BE2C (cell line): Measurements from ENCODE around the gene CHSY1.

ENCODE experiments used
- DNase-seq: peaks from one replicate; pipeline ENCODE4 v3.0.0-alpha.2; 2020
- H3K27me3 ChIP-seq: fragments of 250-450 bp; sonication (Bioruptor Pico); 2 replicates; pipeline ENCODE4 v1.5.1; 2020; ENCODE audit warnings: mild to moderate bottlenecking
- H3K36me3 ChIP-seq: fragments of 250-450 bp; sonication (Bioruptor Pico); 2 replicates; pipeline ENCODE4 v1.5.1; 2020; ENCODE audit warnings: mild to moderate bottlenecking
- H3K4me1 ChIP-seq: fragments of 250-450 bp; sonication (Bioruptor Pico); 2 replicates; pipeline ENCODE4 v1.5.1; 2020
- H3K4me3 ChIP-seq: 2 replicates; pipeline ENCODE4 v1.5.1; 2011; ENCODE audit warnings: low read depth, low read length
- H3K9me3 ChIP-seq: fragments of 250-450 bp; sonication (Bioruptor Pico); 2 replicates; pipeline ENCODE4 v1.5.1; 2020
- CTCF ChIP-seq: IDR thresholded peaks from 2 replicates; pipeline ENCODE4 v1.5.1; 2012; ENCODE audit warnings: mild to moderate bottlenecking, low read depth, low read length

CHSY1 gene

GRCh38 chr15:101137312-101137940 is 114.4 kb downstream of the CHSY1 start:
- no peak for TF ChIP-seq CTCF
- DNase-seq: no peak
- no peaks in the 10 kb centered on the region for H3K36me3 ChIP-seq
- no peaks in the 10 kb centered on the region for H3K9me3 ChIP-seq
- H3K27me3 ChIP-seq: no peaks in the 10 kb centered on the region
- no peak overlapping the region for H3K4me3 ChIP-seq
- H3K4me1 ChIP-seq: peaks cover 10% of the 10 kb centered on the region

GRCh38 chr15:101136381-101137268 is 115.2 kb downstream of the CHSY1 start:
- DNase-seq: no peak
- H3K36me3 ChIP-seq: no peaks in the 10 kb centered on the region
- no peak overlapping the region for H3K4me3 ChIP-seq
- TF ChIP-seq CTCF: no peak
- no peaks in the 10 kb centered on the region for H3K27me3 ChIP-seq
- peaks cover 10% of the 10 kb centered on the region for H3K4me1 ChIP-seq
- no peaks in the 10 kb centered on the region for H3K9me3 ChIP-seq

DNA sequence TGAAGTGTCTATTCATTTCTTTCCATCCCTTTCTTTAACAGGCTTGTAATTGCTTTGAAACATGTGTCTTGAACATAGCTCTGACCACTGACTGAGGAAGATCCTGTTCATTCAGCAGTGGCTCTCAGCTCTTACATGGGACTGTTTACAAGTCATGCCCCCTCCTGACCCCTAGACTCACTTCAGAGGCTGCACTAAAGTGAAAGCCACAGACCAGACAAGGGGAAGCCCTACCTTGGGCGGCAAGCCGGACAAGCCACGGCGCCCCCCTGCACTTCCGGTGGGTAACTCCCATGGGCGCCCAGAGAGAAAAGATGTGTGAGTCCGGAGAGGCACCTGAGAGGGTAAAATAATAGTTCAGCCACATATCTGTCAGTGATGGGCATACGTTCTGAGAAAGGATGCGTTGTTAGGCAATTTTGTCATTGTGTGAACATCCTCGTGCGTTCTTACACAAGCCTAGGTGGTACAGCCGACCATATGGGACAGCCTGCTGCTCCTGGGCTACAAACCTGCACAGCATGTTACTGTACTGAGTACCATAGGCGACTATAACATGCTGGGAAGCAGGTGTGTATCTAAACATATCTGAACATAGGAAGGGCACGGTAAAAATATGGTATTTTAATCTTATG is 116.2 kb downstream of the CHSY1 start:
- no peak overlapping the region for H3K4me3 ChIP-seq
- no peak for DNase-seq
- no peaks in the 10 kb centered on the region for H3K27me3 ChIP-seq
- TF ChIP-seq CTCF: no peak
- H3K9me3 ChIP-seq: no peaks in the 10 kb centered on the region
- no peaks in the 10 kb centered on the region for H3K36me3 ChIP-seq
- peaks cover 10% of the 10 kb centered on the region for H3K4me1 ChIP-seq

DNA sequence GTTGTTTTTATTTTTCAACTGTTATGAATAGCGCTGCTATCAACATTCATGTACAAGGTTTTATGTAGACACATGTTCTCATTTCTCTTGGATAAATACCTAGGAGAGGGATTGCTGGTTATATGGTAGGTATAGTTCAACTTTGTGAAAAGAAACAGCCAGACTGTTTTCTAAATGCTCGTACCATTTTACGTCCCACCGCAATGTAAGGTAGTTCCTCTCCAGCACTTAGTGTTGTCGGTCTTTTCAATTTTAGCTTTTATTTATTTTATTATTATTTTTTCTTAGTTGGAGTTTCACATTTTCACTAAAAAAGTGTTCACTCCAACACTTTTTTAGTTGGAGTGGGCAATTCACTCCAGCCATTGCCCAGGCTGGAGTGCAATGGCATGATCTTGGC is 117.1 kb downstream of the CHSY1 start:
- no peak for TF ChIP-seq CTCF
- Histone ChIP-seq H3K27me3 (no peaks in the 10 kb centered on the region), H3K4me1 (peaks cover 10% of the 10 kb centered on the region), H3K4me3 (no peak overlapping the region), H3K36me3 (no peaks in the 10 kb centered on the region), H3K9me3 (no peaks in the 10 kb centered on the region)
- no peak for DNase-seq

- DNase-seq: peak; percentile 46
- Histone ChIP-seq H3K36me3 (no peaks in the 10 kb centered on the region), H3K9me3 (no peaks in the 10 kb centered on the region), H3K27me3 (no peaks in the 10 kb centered on the region), H3K4me1 (peaks cover 10% of the 10 kb centered on the region), H3K4me3 (no peak overlapping the region)
- TF ChIP-seq CTCF: 0 out of 2 replicates have a peak, but pooled peaks have one; percentile 9
These were observed 118.0 kb downstream of the CHSY1 start for GRCh38 chr15:101133751-101134261.
